Uterus (tissue), 4 donors: ENCODE measurements around the gene FIGN. TPM values are rescaled to one million over a fixed set of nuclear protein-coding genes. Genes with fewer than 3 reads are reported as not detected.

Experiments
- DNase-seq, 2 donors: peaks; one replicate each; pipeline ENCODE4 v3.0.0-alpha.2; 2019 to 2020
- H3K27ac ChIP-seq, 2 donors: fragments of 200-600 bp; sonication (generic); 1 replicate in 1 of 2; 2 replicates in 1 of 2; pipeline ENCODE4 v1.5.1; 2016 to 2018
- H3K27me3 ChIP-seq, 2 donors: fragments of 200-600 bp; sonication (generic); one replicate each; pipeline ENCODE4 v1.5.1; 2018 to 2019; ENCODE audit warnings: control low read depth in 1 of 2
- H3K36me3 ChIP-seq, 2 donors: fragments of 200-600 bp; sonication (generic); one replicate each; pipeline ENCODE4 v1.5.1; 2019; ENCODE audit warnings: control low read depth in 1 of 2
- H3K4me1 ChIP-seq, 2 donors: fragments of 200-600 bp; sonication (generic); one replicate each; pipeline ENCODE4 v1.5.1; 2018 to 2019; ENCODE audit warnings: control low read depth in 1 of 2
- H3K4me3 ChIP-seq, 2 donors: fragments of 200-600 bp; sonication (generic); 1 replicate in 1 of 2; 2 replicates in 1 of 2; pipeline ENCODE4 v1.5.1; 2018 to 2019; ENCODE audit warnings: mild to moderate bottlenecking in 1 of 2
- H3K9me3 ChIP-seq, 2 donors: fragments of 200-600 bp; sonication (generic); one replicate each; pipeline ENCODE4 v1.5.1; 2019; ENCODE audit warnings: control low read depth in 1 of 2
- CTCF ChIP-seq, 4 experiments: fragments of 200-600 bp in 2 of 4; fragments of 450-650 bp in 2 of 4; sonication (generic) in 2 of 4; IDR thresholded peaks; one replicate each; pipeline ENCODE4 v1.5.1; 2016 to 2019; ENCODE audit warnings: antibody characterized with exemption in 4 of 4, mild to moderate bottlenecking in 2 of 4, moderate library complexity in 1 of 4
- POLR2A ChIP-seq, 2 donors: fragments of 450-650 bp; IDR thresholded peaks; one replicate each; pipeline ENCODE4 v1.6.1; 2016; ENCODE audit warnings: antibody characterized with exemption in 2 of 2, mild to moderate bottlenecking in 1 of 2, moderate library complexity in 1 of 2
- intact Hi-C: fragments of 100-400 bp; cut with DNase I; formaldehyde crosslinking; loops from one replicate; pipeline ENCODE4 v1.15.1; 2023; ENCODE audit warnings: low total_unique reads
- total RNA-seq, 4 donors: library from RNA; depleted of rRNA in 3 of 4; stranded (reverse); fragments of >200 nt in 3 of 4; gene quantifications; one replicate each; pipeline versions ENCODE4 v1.1.0 to v1.2.4, GENCODE V29; 2014 to 2023
- donor health status: DM: yes; HTN: yes; CAD: no.

The FIGN gene
- total RNA-seq, 4 donors from 2014 or later = 1.8 to 9.8 (median 4.6) TPM

- H3K27me3 ChIP-seq = no peaks in the 10 kb centered on the region
- no peak for DNase-seq
- no peaks in the 10 kb centered on the region for H3K9me3 ChIP-seq
- H3K4me1 ChIP-seq = no peaks in the 10 kb centered on the region
- TF ChIP-seq CTCF (IDR thresholded peaks at IDR 0.05) = no peak
- no peak for TF ChIP-seq POLR2A (IDR thresholded peaks at IDR 0.05)
- intact Hi-C loops = no loop called here
- no peak overlapping the region for H3K4me3 ChIP-seq
- no peaks in the 10 kb centered on the region for H3K36me3 ChIP-seq
- H3K27ac ChIP-seq = no peak overlapping the region
These were observed 66.3 kb downstream of the FIGN start for GRCh38 chr2:163669506-163669905.

- Histone ChIP-seq H3K36me3 (no peaks in the 10 kb centered on the region), H3K27ac (no peak overlapping the region), H3K9me3 (no peaks in the 10 kb centered on the region), H3K4me3 (no peak overlapping the region), H3K27me3 (no peaks in the 10 kb centered on the region), H3K4me1 (no peaks in the 10 kb centered on the region)
- no peak for DNase-seq
- TF ChIP-seq POLR2A (IDR thresholded peaks at IDR 0.05) (no peak), CTCF (IDR thresholded peaks at IDR 0.05) (no peak)
- intact Hi-C loops = no loop called here
These were observed 68.5 kb downstream of the FIGN start for GRCh38 chr2:163667064-163667887.

- no peak for TF ChIP-seq POLR2A (IDR thresholded peaks at IDR 0.05)
- no peak for TF ChIP-seq CTCF (IDR thresholded peaks at IDR 0.05)
These were observed 70.0 kb downstream of the FIGN start for GRCh38 chr2:163665817-163666216.

GRCh38 chr2:163665051-163665450 lies 70.8 kb downstream of the FIGN start:
- DNase-seq = no peak
- H3K27me3 ChIP-seq = no peaks in the 10 kb centered on the region
- H3K4me1 ChIP-seq = no peaks in the 10 kb centered on the region
- H3K4me3 ChIP-seq = no peak overlapping the region
- no peaks in the 10 kb centered on the region for H3K36me3 ChIP-seq
- intact Hi-C loops = no loop called here
- no peaks in the 10 kb centered on the region for H3K9me3 ChIP-seq
- no peak overlapping the region for H3K27ac ChIP-seq
- TF ChIP-seq CTCF (IDR thresholded peaks at IDR 0.05) (no peak), POLR2A (IDR thresholded peaks at IDR 0.05) (no peak)

More at GRCh38 chr2:163665817-163666216, 70.0 kb downstream of the FIGN start:
- H3K4me1 ChIP-seq = no peaks in the 10 kb centered on the region
- H3K27ac ChIP-seq = no peak overlapping the region
- no peak overlapping the region for H3K4me3 ChIP-seq
- intact Hi-C loops = no loop called here
- DNase-seq = no peak
- no peaks in the 10 kb centered on the region for H3K36me3 ChIP-seq
- no peaks in the 10 kb centered on the region for H3K27me3 ChIP-seq
- no peaks in the 10 kb centered on the region for H3K9me3 ChIP-seq

GRCh38 chr2:163664610-163665009 lies 71.2 kb downstream of the FIGN start:
- intact Hi-C loops = no loop called here
- no peaks in the 10 kb centered on the region for H3K36me3 ChIP-seq
- H3K27ac ChIP-seq = no peak overlapping the region
- no peak for TF ChIP-seq CTCF (IDR thresholded peaks at IDR 0.05)
- DNase-seq = no peak
- no peak overlapping the region for H3K4me3 ChIP-seq
- no peaks in the 10 kb centered on the region for H3K9me3 ChIP-seq
- H3K4me1 ChIP-seq = no peaks in the 10 kb centered on the region
- no peaks in the 10 kb centered on the region for H3K27me3 ChIP-seq
